GM06990 (cell line): ENCODE data around the gene ZNF354B.
"Not testable (repeated sequence)": the region's sequence is repeated elsewhere in the genome, so short reads cannot be mapped to it uniquely, and the experiment has no call there.

ENCODE experiments used
- DNase-seq: peaks from one replicate; pipeline ENCODE4 v3.0.0-alpha.2; 2011; ENCODE audit not compliant: insufficient read length; ENCODE audit errors: extremely low read depth
- H3K27me3 ChIP-seq: replicated peaks from 2 replicates; pipeline ENCODE4 v1.6.0; 2011; ENCODE audit warnings: low read length; ENCODE audit not compliant: control insufficient read depth, insufficient read depth
- H3K36me3 ChIP-seq: 2 replicates; pipeline ENCODE4 v1.5.1; 2011; ENCODE audit warnings: low read length; ENCODE audit not compliant: control insufficient read depth, insufficient read depth
- H3K4me3 ChIP-seq: replicated peaks from 2 replicates; pipeline ENCODE4 v1.5.1; 2011; ENCODE audit warnings: low read depth, mild to moderate bottlenecking, control low read depth, low read length
- TF ChIP-seq, protein P1 (sequence below): IDR thresholded peaks from 2 replicates; pipeline ENCODE4 v1.5.1; 2011; ENCODE audit warnings: low read length, control low read depth, mild to moderate bottlenecking, inconsistent platforms; ENCODE audit not compliant: insufficient read depth, poor library complexity, severe bottlenecking

Gene ZNF354B

DNA sequence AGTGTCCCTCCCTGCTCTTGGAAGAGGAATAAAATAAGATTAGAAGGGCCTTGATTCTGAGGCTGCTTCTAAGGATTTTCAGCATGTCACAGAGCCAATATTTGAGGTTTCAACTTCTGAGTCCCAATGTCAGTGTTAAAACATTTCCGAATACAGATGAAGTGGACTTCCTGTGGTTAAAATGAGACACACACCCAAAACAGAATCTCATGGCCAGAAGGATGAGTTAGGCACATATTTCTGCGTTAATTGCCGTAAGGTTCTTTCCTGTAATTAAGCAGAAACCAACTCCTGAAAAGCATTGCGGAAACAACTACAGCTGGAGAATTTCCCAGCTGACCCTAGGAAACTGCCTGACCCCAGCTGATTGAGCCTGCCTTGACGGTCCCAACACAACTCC is 10.4 kb upstream of the ZNF354B start:
- no peaks in the 10 kb centered on the region for H3K36me3 ChIP-seq
- no peak for DNase-seq
- H3K4me3 ChIP-seq, result no peak overlapping the region
- TF ChIP-seq, protein P1, sequence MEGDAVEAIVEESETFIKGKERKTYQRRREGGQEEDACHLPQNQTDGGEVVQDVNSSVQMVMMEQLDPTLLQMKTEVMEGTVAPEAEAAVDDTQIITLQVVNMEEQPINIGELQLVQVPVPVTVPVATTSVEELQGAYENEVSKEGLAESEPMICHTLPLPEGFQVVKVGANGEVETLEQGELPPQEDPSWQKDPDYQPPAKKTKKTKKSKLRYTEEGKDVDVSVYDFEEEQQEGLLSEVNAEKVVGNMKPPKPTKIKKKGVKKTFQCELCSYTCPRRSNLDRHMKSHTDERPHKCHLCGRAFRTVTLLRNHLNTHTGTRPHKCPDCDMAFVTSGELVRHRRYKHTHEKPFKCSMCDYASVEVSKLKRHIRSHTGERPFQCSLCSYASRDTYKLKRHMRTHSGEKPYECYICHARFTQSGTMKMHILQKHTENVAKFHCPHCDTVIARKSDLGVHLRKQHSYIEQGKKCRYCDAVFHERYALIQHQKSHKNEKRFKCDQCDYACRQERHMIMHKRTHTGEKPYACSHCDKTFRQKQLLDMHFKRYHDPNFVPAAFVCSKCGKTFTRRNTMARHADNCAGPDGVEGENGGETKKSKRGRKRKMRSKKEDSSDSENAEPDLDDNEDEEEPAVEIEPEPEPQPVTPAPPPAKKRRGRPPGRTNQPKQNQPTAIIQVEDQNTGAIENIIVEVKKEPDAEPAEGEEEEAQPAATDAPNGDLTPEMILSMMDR, result no peak
- H3K27me3 ChIP-seq, result no peaks in the 10 kb centered on the region

DNA sequence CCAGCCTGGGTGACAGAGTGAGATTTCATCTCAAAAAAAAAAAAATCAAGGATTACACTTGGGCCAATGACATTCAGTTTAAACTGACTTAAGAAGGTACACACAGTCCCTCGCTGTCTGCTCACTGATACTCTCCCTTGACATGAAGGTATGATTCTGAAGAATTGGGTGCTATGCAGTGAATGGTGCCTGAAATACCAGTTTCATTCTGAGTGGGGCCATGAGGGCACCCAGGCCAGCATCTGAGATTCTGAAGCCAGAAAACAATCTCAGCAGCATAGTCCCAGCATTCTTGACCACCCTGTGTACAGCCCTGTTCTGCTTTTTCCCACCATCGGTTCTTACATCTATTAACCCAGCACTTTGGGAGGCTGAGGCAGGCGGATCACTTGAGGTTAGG is 7.8 kb upstream of the ZNF354B start:
- TF ChIP-seq, protein P1, result no peak
- Histone ChIP-seq H3K36me3 (no peaks in the 10 kb centered on the region), H3K4me3 (no peak overlapping the region), H3K27me3 (no peaks in the 10 kb centered on the region)
- no peak for DNase-seq

DNA sequence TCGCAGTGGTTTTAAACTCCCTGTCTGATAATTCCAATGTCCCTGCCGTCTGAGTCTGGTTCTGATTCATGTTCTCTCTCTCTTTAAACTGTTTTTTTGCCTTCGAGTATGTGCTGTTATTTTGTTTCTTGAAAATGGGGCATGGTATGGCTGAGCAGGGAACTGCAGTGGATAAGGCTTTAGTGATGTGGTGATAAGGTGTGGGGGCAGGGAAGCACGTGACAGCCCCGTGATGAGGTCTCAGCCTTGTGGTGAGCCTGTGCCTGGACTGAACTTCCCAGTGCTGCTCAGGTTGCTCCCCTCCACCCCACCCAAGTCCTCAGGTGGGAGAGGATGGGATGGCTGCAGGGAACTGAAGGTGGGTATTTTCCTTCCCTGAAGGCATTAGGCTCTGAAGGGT is 5.5 kb upstream of the ZNF354B start:
- Histone ChIP-seq H3K36me3 (no peaks in the 10 kb centered on the region), H3K27me3 (no peaks in the 10 kb centered on the region), H3K4me3 (no peak overlapping the region)
- TF ChIP-seq, protein P1, result no peak
- no peak for DNase-seq

DNA sequence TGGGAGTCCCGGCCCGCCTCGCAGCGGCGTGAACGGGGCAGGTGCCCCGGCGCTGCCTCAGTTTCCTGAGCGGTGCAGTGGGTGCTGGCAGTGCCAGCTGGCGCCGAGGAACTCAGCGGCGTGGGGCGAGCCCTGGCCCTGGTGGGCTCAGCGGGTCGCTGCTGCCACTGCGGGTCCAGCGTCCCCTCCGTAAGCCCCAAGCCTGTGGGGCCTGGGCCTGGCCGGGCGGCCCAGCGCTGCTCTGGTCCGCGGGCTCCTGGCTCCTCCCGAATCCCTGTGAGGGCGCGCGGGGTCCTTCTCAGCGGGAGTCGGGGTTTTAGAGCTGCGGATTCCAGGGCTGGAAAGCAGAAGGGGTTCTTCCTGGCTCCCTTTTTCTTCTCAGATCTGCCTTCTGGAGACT is 862 bp downstream of the ZNF354B start:
- not testable (repeated sequence) for DNase-seq, H3K27me3 ChIP-seq

DNA sequence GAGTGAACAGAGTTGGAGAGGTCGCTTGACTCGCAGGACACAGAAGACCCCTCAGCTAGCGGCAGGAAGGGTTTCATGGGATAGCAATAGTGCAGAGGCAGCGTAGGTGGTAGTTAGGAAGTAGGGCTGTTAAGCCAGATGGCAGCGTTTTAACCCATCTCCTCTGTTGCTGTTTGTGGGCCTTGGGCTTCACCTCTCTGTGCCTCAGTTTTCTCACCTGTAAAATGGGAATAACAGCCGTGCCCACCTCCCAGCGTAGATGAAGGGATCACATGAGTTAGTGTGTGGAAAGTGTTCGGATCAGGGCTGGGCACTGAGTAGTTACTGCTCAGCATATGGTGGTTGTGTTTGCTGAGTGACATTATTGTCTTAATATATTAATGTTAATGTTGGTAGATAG is 1.9 kb downstream of the ZNF354B start:
- no peak overlapping the region for H3K4me3 ChIP-seq
- H3K36me3 ChIP-seq, result no peaks in the 10 kb centered on the region; the same call in none of the 2 replicates
- DNase-seq, result no peak
- no peaks in the 10 kb centered on the region for H3K27me3 ChIP-seq
- TF ChIP-seq, protein P1, result no peak

More for the DNA sequence above, 862 bp downstream of the ZNF354B start:
- H3K4me3 ChIP-seq, result peak overlapping the region; percentile 76
- not testable (repeated sequence) for H3K36me3 ChIP-seq

DNA sequence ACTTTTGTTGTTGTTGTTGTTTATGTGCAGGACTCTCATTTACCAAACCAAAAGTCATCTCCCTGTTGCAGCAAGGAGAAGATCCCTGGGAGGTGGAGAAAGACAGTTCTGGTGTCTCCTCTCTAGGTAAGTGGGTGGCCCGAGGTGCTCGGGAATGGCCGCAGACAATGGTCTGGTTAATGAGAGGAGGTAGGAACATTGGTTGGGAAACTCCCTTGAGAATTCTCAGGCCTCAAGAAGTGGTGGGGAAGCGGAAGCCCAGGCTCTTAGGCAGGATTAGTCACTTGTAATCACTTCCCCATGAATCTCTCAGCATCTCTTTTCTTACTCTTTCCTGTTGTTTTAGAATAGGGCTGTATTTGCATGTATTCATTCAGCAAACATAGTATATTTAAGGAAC is 7.2 kb downstream of the ZNF354B start:
- TF ChIP-seq, protein P1, result no peak
- Histone ChIP-seq H3K27me3 (no peaks in the 10 kb centered on the region), H3K4me3 (no peak overlapping the region), H3K36me3 (peaks cover 10% of the 10 kb centered on the region)
- no peak for DNase-seq
